Neural crest cell (in vitro differentiated cells): ENCODE data around the gene GPX3. TPM values are rescaled to one million over a fixed set of nuclear protein-coding genes. Genes with fewer than 3 reads are reported as not detected.

ENCODE experiments used
- DNase-seq: peaks from one replicate; pipeline ENCODE4 v3.0.0; 2021; ENCODE audit warnings: low read depth, mixed read lengths, low spot score
- H3K27ac Mint-ChIP-seq: one replicate; pipeline ENCODE4 v1.8.0; 2021; ENCODE audit warnings: mild to moderate bottlenecking, mixed read lengths; ENCODE audit not compliant: unreplicated experiment
- H3K27me3 Mint-ChIP-seq: 2 replicates; pipeline ENCODE4 v1.8.0; 2021; ENCODE audit warnings: low read depth, mild to moderate bottlenecking, mixed read lengths
- H3K36me3 Mint-ChIP-seq: 2 replicates; pipeline ENCODE4 v1.8.0; 2021; ENCODE audit warnings: low read depth, mild to moderate bottlenecking, mixed read lengths
- H3K4me1 Mint-ChIP-seq: 2 replicates; pipeline ENCODE4 v1.8.0; 2021; ENCODE audit warnings: mixed read lengths
- H3K4me3 Mint-ChIP-seq: one replicate; pipeline ENCODE4 v1.8.0; 2021; ENCODE audit warnings: mild to moderate bottlenecking, mixed read lengths
- H3K9me3 Mint-ChIP-seq: 2 replicates; pipeline ENCODE4 v1.8.0; 2021; ENCODE audit warnings: mixed read lengths
- total RNA-seq: library from RNA; stranded (reverse); gene quantifications from 2 replicates; pipeline ENCODE4 v1.2.1, GENCODE V29; 2021
- TF ChIP-seq, protein P1 (sequence below): fragments of 200-600 bp; sonication (generic); conservative IDR thresholded peaks from 2 replicates; pipeline ENCODE4 v1.5.0; 2021; ENCODE audit warnings: antibody characterized with exemption, mild to moderate bottlenecking

GPX3 gene
- total RNA-seq, 1 donor from 2014 or later = 4.6 TPM

DNA sequence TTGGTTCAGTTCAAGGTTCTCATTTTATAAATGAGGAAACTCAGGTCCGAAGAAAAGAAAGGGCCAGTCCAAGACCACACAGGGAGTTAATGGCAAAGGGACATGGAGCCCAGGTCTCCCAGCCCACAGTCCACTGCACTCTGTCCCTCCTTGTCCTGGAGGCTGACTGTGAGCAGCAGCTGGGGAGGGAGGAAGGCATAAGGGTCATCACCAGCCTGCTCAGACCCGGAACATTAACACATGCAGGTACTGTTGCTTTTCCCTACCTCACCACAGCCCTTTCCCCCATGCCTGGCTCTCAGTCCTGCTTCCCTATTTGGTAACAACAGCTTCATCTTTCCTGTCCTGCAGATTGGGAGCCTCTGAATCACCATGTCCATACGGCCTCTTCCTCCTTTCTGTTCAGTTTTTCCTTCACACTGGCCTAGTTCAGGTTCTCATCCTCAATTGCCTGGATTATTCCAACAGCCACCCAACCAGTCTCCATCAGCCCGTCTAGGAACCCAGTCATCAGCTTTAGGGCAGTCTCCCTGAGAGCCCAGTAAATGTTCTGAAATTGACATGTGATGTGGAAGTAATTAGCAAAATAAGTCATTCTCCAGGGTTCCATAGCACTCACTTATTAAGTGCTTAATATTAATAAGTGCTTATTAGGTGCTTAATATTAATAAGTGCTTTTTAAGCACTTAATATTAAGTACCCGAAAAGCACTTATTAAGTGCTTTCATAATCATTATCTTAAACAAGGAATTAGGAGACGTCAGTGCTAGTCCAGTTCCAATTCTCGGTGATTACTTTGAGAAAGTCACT lies 4.3 kb downstream of the GPX3 start:
- Mint-ChIP-seq H3K4me1 (peaks cover 10% of the 10 kb centered on the region), H3K27ac (no peak overlapping the region), H3K9me3 (no peaks in the 10 kb centered on the region), H3K4me3 (no peak overlapping the region), H3K36me3 (peaks cover 6% of the 10 kb centered on the region), H3K27me3 (peaks cover 9% of the 10 kb centered on the region)
- no peak for DNase-seq
- TF ChIP-seq, protein P1, sequence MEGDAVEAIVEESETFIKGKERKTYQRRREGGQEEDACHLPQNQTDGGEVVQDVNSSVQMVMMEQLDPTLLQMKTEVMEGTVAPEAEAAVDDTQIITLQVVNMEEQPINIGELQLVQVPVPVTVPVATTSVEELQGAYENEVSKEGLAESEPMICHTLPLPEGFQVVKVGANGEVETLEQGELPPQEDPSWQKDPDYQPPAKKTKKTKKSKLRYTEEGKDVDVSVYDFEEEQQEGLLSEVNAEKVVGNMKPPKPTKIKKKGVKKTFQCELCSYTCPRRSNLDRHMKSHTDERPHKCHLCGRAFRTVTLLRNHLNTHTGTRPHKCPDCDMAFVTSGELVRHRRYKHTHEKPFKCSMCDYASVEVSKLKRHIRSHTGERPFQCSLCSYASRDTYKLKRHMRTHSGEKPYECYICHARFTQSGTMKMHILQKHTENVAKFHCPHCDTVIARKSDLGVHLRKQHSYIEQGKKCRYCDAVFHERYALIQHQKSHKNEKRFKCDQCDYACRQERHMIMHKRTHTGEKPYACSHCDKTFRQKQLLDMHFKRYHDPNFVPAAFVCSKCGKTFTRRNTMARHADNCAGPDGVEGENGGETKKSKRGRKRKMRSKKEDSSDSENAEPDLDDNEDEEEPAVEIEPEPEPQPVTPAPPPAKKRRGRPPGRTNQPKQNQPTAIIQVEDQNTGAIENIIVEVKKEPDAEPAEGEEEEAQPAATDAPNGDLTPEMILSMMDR = no peak

DNA sequence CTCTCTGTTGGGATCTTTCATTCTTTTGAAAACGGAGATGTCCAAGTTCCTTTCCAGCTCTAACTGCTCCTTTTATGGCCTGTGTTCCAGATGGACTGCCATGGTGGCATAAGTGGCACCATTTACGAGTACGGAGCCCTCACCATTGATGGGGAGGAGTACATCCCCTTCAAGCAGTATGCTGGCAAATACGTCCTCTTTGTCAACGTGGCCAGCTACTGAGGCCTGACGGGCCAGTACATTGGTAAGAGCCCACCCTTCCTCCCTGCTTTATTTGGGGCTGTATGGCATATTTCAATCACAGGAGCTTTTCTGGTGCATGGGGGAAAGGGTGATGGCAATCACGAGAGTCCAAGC lies 4.8 kb downstream of the GPX3 start:
- Mint-ChIP-seq H3K27me3 (peaks cover 9% of the 10 kb centered on the region), H3K4me3 (no peak overlapping the region), H3K27ac (no peak overlapping the region), H3K4me1 (peaks cover 6% of the 10 kb centered on the region), H3K9me3 (no peaks in the 10 kb centered on the region), H3K36me3 (peaks cover 6% of the 10 kb centered on the region)
- no peak for DNase-seq
- TF ChIP-seq, protein P1 = no peak

DNA sequence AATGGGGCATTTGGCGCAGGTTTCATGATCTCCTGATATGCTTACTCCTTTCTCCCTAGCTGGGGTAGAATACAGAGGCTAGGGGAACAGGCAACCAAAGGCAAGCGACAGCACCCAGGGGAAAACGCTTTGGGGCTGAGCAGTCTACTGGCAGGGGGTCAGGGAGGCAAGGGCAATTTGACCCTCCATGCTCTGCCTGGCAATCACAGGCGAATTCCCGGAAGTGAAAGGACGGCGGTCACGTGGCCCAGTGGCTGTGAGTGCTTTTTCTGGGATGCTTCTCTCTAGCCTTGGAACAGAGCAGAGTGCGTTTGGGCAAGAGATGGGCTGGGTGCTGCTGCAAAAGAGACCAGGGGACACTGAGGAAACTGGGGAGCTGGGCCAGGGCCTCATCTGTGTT lies 5.7 kb downstream of the GPX3 start:
- Mint-ChIP-seq H3K27me3 (peaks cover 5% of the 10 kb centered on the region), H3K4me3 (no peak overlapping the region), H3K9me3 (no peaks in the 10 kb centered on the region), H3K27ac (no peak overlapping the region), H3K36me3 (peaks cover 6% of the 10 kb centered on the region), H3K4me1 (peaks cover under 1% of the 10 kb centered on the region)
- TF ChIP-seq, protein P1 = no peak
- no peak for DNase-seq

DNA sequence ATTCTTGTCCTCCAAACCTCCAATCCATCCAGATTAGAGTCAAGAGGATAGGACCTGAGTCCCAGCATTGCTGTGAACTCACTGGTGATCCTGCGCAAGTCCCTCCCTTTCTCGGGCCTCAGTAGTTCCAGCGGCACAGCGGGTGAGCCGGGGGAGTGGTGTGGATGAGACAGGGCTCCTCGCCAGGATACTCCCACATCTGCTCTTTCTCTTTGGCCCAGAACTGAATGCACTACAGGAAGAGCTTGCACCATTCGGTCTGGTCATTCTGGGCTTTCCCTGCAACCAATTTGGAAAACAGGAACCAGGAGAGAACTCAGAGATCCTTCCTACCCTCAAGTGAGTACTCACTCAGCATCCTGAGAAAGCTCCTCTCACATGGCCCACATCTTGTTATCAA lies 6.3 kb downstream of the GPX3 start:
- no peak for DNase-seq
- H3K9me3 Mint-ChIP-seq = no peaks in the 10 kb centered on the region
- no peaks in the 10 kb centered on the region for H3K4me1 Mint-ChIP-seq
- H3K27me3 Mint-ChIP-seq = peaks cover 1% of the 10 kb centered on the region
- peaks cover 7% of the 10 kb centered on the region for H3K36me3 Mint-ChIP-seq
- no peak overlapping the region for H3K27ac Mint-ChIP-seq
- no peak overlapping the region for H3K4me3 Mint-ChIP-seq
- TF ChIP-seq, protein P1 = no peak

DNA sequence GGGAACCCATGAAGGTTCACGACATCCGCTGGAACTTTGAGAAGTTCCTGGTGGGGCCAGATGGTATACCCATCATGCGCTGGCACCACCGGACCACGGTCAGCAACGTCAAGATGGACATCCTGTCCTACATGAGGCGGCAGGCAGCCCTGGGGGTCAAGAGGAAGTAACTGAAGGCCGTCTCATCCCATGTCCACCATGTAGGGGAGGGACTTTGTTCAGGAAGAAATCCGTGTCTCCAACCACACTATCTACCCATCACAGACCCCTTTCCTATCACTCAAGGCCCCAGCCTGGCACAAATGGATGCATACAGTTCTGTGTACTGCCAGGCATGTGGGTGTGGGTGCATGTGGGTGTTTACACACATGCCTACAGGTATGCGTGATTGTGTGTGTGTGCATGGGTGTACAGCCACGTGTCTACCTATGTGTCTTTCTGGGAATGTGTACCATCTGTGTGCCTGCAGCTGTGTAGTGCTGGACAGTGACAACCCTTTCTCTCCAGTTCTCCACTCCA lies 7.6 kb downstream of the GPX3 start:
- H3K9me3 Mint-ChIP-seq = no peaks in the 10 kb centered on the region
- no peaks in the 10 kb centered on the region for H3K4me1 Mint-ChIP-seq
- DNase-seq = no peak
- no peak overlapping the region for H3K4me3 Mint-ChIP-seq
- H3K36me3 Mint-ChIP-seq = peaks cover 11% of the 10 kb centered on the region
- TF ChIP-seq, protein P1 = no peak
- H3K27me3 Mint-ChIP-seq = no peaks in the 10 kb centered on the region
- H3K27ac Mint-ChIP-seq = peak overlapping the region; percentile 72
